ENCODE measurements around the gene EPG5.

The EPG5 gene

GRCh38 chr18:45923138-45923537 is 44.0 kb downstream of the EPG5 start:
- in situ Hi-C loops (cut with HindIII; ENCODE audit: low sequenced_read_pairs) = no loop called here

- in situ Hi-C loops (cut with HindIII; ENCODE audit: low sequenced_read_pairs) = no loop called here
These were observed 46.8 kb downstream of the EPG5 start for GRCh38 chr18:45920367-45920766.

GRCh38 chr18:45916302-45916701 is 50.8 kb downstream of the EPG5 start:
- in situ Hi-C loops (cut with HindIII; ENCODE audit: low sequenced_read_pairs) = no loop called here

DNA sequence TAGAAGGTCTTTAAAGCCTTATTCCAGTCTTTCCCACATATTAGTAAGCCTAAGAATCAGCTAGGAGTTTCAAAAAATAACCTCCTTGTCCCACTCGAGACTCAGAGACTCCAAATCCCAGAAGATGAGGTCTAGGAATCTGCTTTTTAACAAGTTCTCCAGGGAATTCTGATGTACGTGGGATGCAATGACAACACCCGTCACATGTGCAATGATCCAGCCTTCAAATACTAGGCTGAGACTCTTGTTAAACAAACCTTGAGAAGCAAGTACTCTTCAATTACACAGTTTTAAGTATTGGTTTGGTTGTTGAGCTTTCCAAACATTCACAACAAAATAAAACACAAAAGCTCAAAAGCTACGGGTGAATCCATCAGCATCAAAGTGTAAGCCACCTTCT is 53.9 kb downstream of the EPG5 start:
- in situ Hi-C loops (cut with HindIII; ENCODE audit: low sequenced_read_pairs) = no loop called here

GRCh38 chr18:45910405-45911023 is 56.6 kb downstream of the EPG5 start:
- in situ Hi-C loops (cut with HindIII; ENCODE audit: low sequenced_read_pairs) = no loop called here

DNA sequence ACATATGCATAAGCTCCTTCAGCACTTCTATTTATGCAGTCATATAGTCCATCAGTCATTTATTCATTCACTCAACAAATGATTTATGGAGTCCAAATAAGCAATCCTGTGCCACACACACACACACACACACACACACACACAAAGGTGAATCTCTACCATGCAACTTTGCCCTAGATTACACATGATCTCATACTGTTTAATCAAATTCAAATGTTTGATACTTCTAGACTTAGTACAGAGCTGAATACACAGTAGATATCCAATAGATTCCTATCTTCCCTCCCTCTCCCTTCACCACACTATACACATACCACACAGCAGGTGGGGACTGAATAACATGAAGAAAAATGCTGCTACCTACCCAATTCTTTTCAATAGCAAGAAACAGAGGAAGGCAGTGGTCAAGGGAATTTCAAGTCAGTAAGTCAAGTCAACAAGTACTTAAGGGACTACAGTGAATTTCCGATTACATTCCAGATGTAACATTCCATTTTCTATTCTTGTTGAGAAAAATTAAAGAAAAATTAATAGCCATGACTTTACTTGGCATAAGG is 65.4 kb downstream of the EPG5 start:
- in situ Hi-C loops (cut with HindIII; ENCODE audit: low sequenced_read_pairs) = no loop called here

DNA sequence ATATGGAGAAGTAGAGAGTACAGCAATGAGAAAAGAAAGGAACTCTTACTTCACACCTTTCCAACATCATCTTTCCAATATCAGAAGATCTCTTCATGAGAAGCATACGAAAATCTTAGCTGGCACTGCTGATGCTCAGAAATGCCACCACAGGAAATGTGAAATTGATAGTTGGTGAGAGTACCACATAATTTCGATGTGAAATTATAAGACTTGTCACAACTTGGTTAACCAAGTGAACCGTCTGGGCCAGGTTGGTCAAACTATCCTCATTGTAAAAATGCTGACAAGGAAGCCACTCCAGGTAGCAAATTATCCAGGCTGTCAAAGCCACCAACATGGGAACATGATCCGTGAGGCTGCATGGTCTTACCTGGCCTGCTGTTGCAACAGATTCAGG is 66.5 kb downstream of the EPG5 start:
- in situ Hi-C loops (cut with HindIII; ENCODE audit: low sequenced_read_pairs) = no loop called here

DNA sequence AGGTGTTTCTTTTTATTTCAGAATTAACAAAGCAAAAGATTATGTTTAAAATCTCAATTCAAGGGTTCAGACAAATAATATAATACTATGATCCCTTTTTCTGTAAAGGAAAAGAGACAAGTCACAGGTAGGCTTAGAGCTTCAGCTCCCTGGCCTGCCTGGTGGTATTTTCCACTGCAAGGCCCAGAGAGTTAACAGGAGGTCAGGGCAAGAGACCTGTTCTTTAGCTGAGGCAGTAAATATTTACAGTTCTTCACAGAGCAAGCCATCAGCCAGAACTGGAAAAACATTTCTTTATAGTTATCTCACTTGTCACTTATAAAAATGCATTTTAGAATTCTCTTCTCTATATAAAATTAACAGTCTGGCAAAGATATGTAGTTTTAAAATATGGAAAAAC is 70.1 kb downstream of the EPG5 start:
- in situ Hi-C loops (cut with HindIII; ENCODE audit: low sequenced_read_pairs) = no loop called here

DNA sequence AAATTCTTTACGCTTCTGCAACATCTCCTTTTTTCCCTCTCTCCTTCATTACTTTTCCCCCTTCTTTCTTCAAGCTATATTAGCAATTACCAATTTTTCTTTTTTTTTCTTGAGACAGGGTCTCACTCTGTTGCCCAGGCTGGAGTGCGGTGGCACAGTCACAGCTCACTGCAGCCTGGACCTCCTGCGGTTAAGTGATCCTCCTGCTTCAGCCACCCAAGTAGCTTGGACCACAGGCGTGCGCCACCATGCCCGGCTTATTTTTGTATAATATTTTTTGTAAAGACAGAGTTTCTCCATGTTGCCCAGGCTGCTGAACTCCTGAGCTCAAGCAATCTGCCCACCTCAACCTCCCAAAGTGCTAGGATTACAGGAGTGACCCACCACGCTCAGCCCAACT is 70.7 kb downstream of the EPG5 start:
- in situ Hi-C loops (cut with HindIII; ENCODE audit: low sequenced_read_pairs) = no loop called here

- in situ Hi-C loops (cut with HindIII; ENCODE audit: low sequenced_read_pairs) = no loop called here
These were observed 71.8 kb downstream of the EPG5 start for GRCh38 chr18:45895339-45895738.

- in situ Hi-C loops (cut with HindIII; ENCODE audit: low sequenced_read_pairs) = no loop called here
These were observed 72.3 kb downstream of the EPG5 start for GRCh38 chr18:45894818-45895217.

- in situ Hi-C loops (cut with HindIII; ENCODE audit: low sequenced_read_pairs) = no loop called here
These were observed 75.3 kb downstream of the EPG5 start for GRCh38 chr18:45891806-45892205.

- in situ Hi-C loops (cut with HindIII; ENCODE audit: low sequenced_read_pairs) = no loop called here
These were observed 76.5 kb downstream of the EPG5 start for GRCh38 chr18:45890606-45891005.

DNA sequence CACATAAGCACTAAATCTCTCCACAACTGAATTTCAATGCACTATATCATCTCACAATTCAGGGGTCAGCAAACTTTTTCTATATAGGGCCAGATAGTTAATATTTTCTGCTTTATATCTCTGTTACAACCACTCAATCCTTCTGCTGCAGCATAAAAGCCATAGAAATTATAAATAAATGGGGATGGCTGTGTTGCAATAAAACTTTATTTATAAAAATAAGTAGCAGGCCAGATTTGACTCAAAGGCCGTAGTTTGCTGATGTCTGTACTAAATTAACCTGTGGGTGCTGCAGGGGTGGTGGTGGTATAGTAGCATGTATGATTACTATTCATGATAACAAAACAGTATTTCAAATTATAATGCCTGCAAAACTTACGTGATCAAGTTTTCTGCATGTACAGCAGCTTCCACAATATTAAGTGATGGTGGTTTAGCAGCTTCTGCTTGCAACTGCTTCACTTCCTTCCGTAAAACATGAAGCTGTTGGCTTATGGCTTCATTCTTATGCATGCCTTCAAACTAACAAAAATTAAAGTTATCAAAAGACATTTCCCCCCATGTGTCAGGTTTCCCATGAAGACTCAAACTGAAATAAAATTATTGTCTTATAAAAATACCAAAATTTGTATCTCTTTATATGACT is 77.6 kb downstream of the EPG5 start:
- in situ Hi-C loops (cut with HindIII; ENCODE audit: low sequenced_read_pairs) = no loop called here

DNA sequence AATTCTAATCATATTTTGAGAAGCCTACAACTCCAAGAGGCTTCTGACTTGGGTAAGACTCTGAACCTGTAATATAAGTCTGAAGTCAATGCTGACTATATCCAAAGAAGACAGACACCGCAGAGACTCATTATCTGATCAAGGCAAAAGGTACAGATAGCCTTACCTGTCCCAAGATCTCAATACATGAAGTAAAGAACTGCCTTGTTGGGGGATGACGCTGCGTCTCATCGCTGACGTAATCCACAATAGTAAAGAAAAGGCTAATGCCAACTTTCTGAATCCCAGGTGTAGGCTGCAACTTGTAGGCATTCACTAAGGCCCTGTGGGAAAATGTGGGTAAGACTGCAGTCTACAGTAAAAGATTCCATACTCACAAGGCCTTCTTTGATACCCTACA is 79.5 kb downstream of the EPG5 start:
- in situ Hi-C loops (cut with HindIII; ENCODE audit: low sequenced_read_pairs) = no loop called here

DNA sequence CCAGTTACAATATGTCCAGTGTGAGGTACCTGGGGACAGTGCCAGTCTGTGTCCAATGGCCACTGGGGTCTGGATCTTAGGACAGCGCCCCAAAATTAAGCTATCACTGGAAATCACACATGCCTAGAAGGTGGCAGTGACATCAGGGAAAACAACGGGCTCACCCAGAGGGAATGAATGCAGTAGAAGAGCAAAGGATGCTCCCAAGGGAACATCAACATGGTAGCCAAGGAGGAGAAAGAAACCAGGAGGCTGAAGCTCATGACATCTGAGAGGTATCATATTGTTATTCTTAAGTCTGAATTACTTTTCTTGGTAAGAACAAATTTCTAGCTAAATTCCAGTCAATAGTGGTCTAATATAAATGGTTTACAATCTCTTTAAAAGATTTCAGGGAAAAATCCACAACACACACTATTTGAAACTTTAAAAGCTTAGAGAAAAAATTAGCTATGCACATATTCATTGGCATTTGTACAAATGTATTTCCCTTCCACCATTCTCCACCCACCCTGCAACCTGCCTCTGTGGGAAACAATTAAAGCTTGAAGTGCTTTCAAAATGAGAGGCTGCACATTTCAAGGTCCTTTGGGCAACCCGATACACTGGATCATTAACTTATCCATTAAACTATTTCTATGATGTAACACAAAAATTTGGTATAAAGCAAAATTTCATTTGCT is 86.1 kb downstream of the EPG5 start:
- in situ Hi-C loops (cut with HindIII; ENCODE audit: low sequenced_read_pairs) = no loop called here

GRCh38 chr18:45879681-45880655 is 87.2 kb downstream of the EPG5 start:
- in situ Hi-C loops (cut with HindIII; ENCODE audit: low sequenced_read_pairs) = no loop called here

DNA sequence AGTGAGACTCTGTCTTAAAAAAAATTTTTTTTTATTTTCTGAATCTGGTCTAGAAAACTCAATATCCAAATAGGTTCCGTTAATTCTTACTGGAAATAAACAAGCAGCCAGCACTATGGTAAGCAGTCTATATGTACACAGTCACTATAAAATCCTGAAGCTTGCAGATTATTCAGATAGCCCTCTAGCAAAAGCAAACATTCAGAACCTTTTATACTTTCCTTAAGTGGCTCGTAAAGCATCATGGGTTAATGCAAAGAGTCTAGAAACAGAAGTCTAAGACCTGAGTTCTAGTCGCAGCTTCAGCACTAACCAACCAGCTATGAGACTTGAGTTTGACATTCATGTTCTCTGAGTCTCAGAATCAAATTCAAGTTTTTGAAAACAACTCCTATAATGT is 89.7 kb downstream of the EPG5 start:
- in situ Hi-C loops (cut with HindIII; ENCODE audit: low sequenced_read_pairs) = no loop called here

GRCh38 chr18:45876161-45876560 is 91.0 kb downstream of the EPG5 start:
- in situ Hi-C loops (cut with HindIII; ENCODE audit: low sequenced_read_pairs) = no loop called here

- in situ Hi-C loops (cut with HindIII; ENCODE audit: low sequenced_read_pairs) = no loop called here
These were observed 92.5 kb downstream of the EPG5 start for GRCh38 chr18:45874491-45875184.

Data from DLD1 (cell line).